Activated CD8-positive, alpha-beta memory T cell treated with anti-CD3 and anti-CD28 coated beads for 4 hours (primary cell): ENCODE measurements around the gene AP3B1.

ENCODE experiments used
- DNase-seq, 2 donors: peaks; one replicate each; pipeline ENCODE4 v3.0.0-alpha.2; 2020; ENCODE audit warnings: low read depth in 2 of 2

The AP3B1 gene

DNA sequence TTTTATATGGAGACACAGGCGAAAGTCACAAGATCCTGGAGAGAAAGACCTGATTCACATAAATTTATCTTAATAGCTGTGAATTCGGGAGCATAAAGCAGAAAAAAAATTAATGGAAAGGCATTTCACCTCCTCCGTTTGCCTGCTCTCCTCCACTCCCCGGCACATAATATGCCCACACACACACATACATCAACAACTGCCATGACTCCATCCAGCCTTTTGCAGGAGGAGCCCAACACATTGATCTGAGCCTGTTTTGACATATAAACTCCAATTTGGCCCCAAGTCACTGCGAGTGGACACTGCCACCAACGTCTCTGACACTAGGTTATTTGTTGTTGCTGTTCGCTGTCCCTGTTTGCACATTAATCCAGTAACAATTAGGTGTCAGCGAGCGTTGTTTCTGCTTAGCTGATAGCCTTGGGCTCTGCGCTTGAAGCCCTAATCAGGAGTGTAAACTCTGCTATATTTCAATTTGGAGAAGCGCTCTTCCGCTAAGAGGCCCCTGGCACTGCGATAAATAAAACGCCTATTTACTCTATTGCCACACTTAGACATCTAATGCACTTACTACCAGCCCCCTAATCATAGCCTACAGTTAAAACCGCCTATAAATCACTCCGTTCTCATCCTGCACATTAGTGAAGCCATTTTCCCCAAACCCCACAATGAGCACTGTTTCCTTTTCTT is 322.6 kb downstream of the AP3B1 start:
- no peak for DNase-seq

GRCh38 chr5:77970891-77971290 is 323.6 kb downstream of the AP3B1 start:
- no peak for DNase-seq

GRCh38 chr5:77963795-77964194 is 330.7 kb downstream of the AP3B1 start:
- no peak for DNase-seq

GRCh38 chr5:77960863-77961396 is 333.6 kb downstream of the AP3B1 start:
- DNase-seq, result no peak

DNA sequence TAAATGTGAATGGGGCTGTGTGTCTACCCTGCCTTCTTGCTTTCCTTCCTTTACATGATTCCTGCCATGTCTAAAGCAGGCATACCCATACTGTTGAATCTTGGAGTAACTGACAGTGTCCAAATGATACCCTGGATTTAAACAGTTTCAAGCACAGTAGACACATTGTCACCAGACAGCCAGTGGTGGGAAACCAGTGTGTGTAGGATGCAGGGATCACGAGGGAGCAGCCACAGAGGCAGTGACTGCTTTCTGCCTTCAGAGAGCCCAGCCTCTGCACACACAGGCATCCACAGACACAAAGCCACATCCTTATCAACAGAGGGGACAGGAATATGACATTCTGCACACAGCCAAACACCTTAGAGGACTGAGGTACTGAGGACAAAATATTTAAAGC is 334.2 kb downstream of the AP3B1 start:
- no peak for DNase-seq

DNA sequence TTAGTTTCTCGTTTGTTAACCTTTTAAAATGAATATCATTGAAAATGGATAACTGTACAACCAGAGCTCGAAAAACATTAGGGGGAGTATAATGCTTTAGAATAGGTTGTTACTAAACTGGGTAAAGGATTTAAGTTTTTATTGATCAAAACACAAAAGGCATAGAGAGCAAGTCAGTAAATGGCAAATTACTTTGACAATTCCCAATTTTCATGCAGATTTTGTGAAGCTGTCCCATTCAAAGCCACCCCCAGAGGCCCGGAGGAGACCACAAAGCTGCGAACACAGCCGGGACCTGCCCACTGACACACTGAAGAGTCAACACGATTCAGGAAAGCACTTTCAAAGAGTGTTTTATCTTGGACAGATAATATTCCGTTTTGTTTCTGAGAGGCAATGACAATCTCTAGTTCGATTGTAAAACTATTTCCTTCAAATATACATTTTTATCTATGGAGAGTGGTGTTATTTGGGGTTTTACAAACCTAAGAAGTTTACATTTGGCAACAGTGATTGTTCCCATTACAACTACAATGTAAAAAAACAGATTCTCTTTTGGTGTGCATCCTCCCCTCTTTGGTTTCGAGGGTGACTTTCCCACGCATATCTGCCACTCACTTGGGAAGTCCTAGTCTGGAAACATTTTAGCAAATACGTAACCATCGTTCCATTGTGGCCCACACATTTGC is 335.7 kb downstream of the AP3B1 start:
- DNase-seq, result no peak

DNA sequence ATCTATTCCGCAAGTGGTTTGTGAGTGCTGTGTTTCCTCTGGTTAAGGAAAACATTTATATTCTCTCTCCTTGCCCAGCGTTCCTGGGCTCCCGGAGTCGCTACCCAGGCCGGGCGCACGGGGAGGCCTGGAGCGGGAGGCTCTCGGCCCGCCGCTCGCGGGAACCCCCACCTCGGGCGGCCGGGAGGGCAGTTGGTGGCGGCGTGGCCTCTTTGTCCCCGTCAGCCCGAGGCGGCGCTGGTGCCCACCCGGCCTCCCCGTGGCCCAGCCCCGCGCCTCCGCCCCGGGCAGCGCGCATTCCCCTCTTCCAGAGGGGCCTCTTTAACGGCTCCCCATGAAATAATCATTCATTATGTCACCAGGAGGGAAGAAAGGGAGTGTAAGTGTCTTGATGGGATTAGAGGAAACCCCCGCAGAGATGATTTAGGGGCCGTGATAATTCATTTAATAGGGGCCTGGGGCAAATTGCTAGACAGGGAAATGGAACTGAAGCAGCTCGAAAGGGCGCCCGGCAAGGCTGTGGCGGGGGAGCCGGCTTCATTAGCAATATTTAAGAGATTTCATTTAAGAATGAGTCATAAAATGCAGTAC is 336.5 kb downstream of the AP3B1 start:
- DNase-seq, result no peak

DNA sequence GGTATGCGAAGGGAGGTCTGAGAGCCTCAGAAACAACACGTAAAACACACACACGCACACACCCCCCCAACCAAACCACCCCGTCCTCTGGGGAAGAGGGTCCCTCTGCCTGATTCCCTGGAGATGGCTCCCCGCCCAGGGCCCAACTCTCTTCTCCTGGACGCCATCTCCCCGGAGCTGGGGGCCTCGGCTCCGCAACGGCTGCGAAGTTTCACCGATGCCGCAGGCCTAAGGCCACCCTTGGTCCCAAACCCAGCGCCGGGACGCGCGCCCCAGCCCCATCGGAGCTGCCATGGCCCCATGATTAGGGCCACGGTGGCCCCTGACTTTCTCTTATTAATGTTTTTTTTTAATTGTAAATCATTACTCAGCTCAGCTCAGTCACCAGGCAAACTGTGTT is 337.0 kb downstream of the AP3B1 start:
- no peak for DNase-seq

DNA sequence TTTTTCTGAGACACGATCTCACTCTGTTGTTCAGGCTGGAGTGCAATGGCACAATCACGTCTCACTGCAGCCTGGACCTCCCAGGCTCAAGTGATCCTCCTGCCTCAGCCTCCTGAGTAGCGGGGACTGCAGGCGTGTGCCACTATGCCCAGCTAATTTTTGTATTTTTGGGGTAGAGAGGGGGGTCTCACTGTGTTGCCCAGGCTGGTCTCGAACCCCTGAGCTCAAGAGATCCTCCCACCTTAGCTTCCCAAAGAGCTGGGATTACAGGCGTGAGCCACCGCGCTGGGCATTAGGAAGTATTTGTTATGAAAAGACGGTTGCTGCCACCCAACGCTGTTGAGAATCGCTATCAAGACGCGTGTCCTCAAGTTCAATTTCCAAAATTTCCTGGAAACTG is 337.4 kb downstream of the AP3B1 start:
- no peak for DNase-seq

GRCh38 chr5:77955577-77955976 is 338.9 kb downstream of the AP3B1 start:
- DNase-seq, result no peak

GRCh38 chr5:77953374-77953773 is 341.1 kb downstream of the AP3B1 start:
- DNase-seq, result no peak

GRCh38 chr5:77952636-77953212 is 341.8 kb downstream of the AP3B1 start:
- DNase-seq, result no peak
